ENCODE data around the gene TEF. TPM values are rescaled to one million over a fixed set of nuclear protein-coding genes. Genes with fewer than 3 reads are reported as not detected.

Gene TEF
- total RNA-seq, 4 donors from 2014 or later, result 8.5 to 73.7 (median 15.1) TPM

GRCh38 chr22:41347066-41347859, 34.5 kb upstream of the TEF start:
- no peak overlapping the region for H3K27ac ChIP-seq
- intact Hi-C loops (cut with DNase I; ENCODE audit: low total_unique reads), result no loop called here
- H3K27me3 ChIP-seq, result no peaks in the 10 kb centered on the region
- no peak for DNase-seq
- TF ChIP-seq CTCF (IDR thresholded peaks at IDR 0.05) (no peak), POLR2A (IDR thresholded peaks at IDR 0.05) (no peak)
- H3K9me3 ChIP-seq, result no peaks in the 10 kb centered on the region
- H3K4me3 ChIP-seq, result no peak overlapping the region
- H3K36me3 ChIP-seq, result no peaks in the 10 kb centered on the region
- H3K4me1 ChIP-seq, result no peaks in the 10 kb centered on the region

GRCh38 chr22:41348964-41349484, 32.7 kb upstream of the TEF start:
- intact Hi-C loops (cut with DNase I; ENCODE audit: low total_unique reads), result no loop called here
- Histone ChIP-seq H3K27me3 (no peaks in the 10 kb centered on the region), H3K4me3 (no peak overlapping the region), H3K9me3 (no peaks in the 10 kb centered on the region), H3K27ac (no peak overlapping the region), H3K4me1 (no peaks in the 10 kb centered on the region), H3K36me3 (no peaks in the 10 kb centered on the region)
- no peak for DNase-seq
- TF ChIP-seq CTCF (IDR thresholded peaks at IDR 0.05), result no peak
- no peak for TF ChIP-seq POLR2A (IDR thresholded peaks at IDR 0.05)

- Histone ChIP-seq H3K36me3 (no peaks in the 10 kb centered on the region), H3K27ac (no peak overlapping the region), H3K27me3 (no peaks in the 10 kb centered on the region), H3K4me3 (no peak overlapping the region), H3K9me3 (no peaks in the 10 kb centered on the region), H3K4me1 (no peaks in the 10 kb centered on the region)
- TF ChIP-seq POLR2A (IDR thresholded peaks at IDR 0.05) (no peak), CTCF (IDR thresholded peaks at IDR 0.05) (no peak)
- intact Hi-C loops (cut with DNase I; ENCODE audit: low total_unique reads), result no loop called here
- DNase-seq, result no peak
Observed at GRCh38 chr22:41350087-41350486, 31.7 kb upstream of the TEF start.

- H3K4me3 ChIP-seq, result no peak overlapping the region
- no peaks in the 10 kb centered on the region for H3K4me1 ChIP-seq
- intact Hi-C loops (cut with DNase I; ENCODE audit: low total_unique reads), result no loop called here
- DNase-seq, result no peak
- no peak overlapping the region for H3K27ac ChIP-seq
- TF ChIP-seq CTCF (IDR thresholded peaks at IDR 0.05), result no peak
- TF ChIP-seq POLR2A (IDR thresholded peaks at IDR 0.05), result no peak
- H3K27me3 ChIP-seq, result no peaks in the 10 kb centered on the region
- H3K36me3 ChIP-seq, result no peaks in the 10 kb centered on the region
- no peaks in the 10 kb centered on the region for H3K9me3 ChIP-seq
Observed at GRCh38 chr22:41351011-41351410, 30.7 kb upstream of the TEF start.

GRCh38 chr22:41352058-41352457, 29.7 kb upstream of the TEF start:
- TF ChIP-seq POLR2A (IDR thresholded peaks at IDR 0.05) (no peak), CTCF (IDR thresholded peaks at IDR 0.05) (no peak)
- H3K27ac ChIP-seq, result no peak overlapping the region
- H3K4me3 ChIP-seq, result no peak overlapping the region
- no peaks in the 10 kb centered on the region for H3K9me3 ChIP-seq
- DNase-seq, result no peak
- no peaks in the 10 kb centered on the region for H3K36me3 ChIP-seq
- no peaks in the 10 kb centered on the region for H3K4me1 ChIP-seq
- no peaks in the 10 kb centered on the region for H3K27me3 ChIP-seq
- intact Hi-C loops (cut with DNase I; ENCODE audit: low total_unique reads), result no loop called here

Measured in uterus (tissue), 4 donors.